ENCODE results near the gene CDK4.

GRCh38 chr12:57739387-57739786 is 12.7 kb downstream of the CDK4 start:
- no peak for TF ChIP-seq CTCF (conservative IDR thresholded peaks at IDR 0.05)
- TF ChIP-seq EZH2 (IDR thresholded peaks at IDR 0.05; ENCODE audit: low read depth) = no peak

All from PC-9 (cell line).